ENCODE measurements around the gene TECRL.

TECRL gene

GRCh38 chr4:64409300-64409699 is at the start of gene TECRL:
Gene TECRL (minus strand): TSS chr4:64409450. CDS start chr4:64409351, 99 bp downstream.
- DNase-seq: no peak

- DNase-seq: no peak
These were observed 23.4 kb upstream of the TECRL start for GRCh38 chr4:64432674-64433073.

GRCh38 chr4:64430933-64431332 is 21.7 kb upstream of the TECRL start:
- DNase-seq: no peak

GRCh38 chr4:64417974-64418373 is 8.7 kb upstream of the TECRL start:
- no peak for DNase-seq

GRCh38 chr4:64407000-64407399 is 2.2 kb downstream of the TECRL start:
- DNase-seq: no peak

- no peak for DNase-seq
These were observed 3.5 kb downstream of the TECRL start for GRCh38 chr4:64405761-64406160.

GRCh38 chr4:64402684-64403083 is 6.6 kb downstream of the TECRL start:
- no peak for DNase-seq

- DNase-seq: no peak
These were observed 9.7 kb downstream of the TECRL start for GRCh38 chr4:64399313-64400109.

GRCh38 chr4:64394469-64394868 is 14.8 kb downstream of the TECRL start:
- DNase-seq: no peak

GRCh38 chr4:64388252-64388651 is 21.0 kb downstream of the TECRL start:
- DNase-seq: no peak

GRCh38 chr4:64385220-64385619 is 24.0 kb downstream of the TECRL start:
- DNase-seq: no peak

GRCh38 chr4:64384237-64385203 is 24.7 kb downstream of the TECRL start:
- DNase-seq: no peak

- DNase-seq: no peak
These were observed 40.5 kb downstream of the TECRL start for GRCh38 chr4:64368741-64369140.

- DNase-seq: no peak
These were observed 47.9 kb downstream of the TECRL start for GRCh38 chr4:64361399-64361740.

- DNase-seq: no peak
These were observed 48.4 kb downstream of the TECRL start for GRCh38 chr4:64360664-64361398.

- DNase-seq: no peak
These were observed 49.8 kb downstream of the TECRL start for GRCh38 chr4:64359489-64359888.

- DNase-seq: no peak
These were observed 55.3 kb downstream of the TECRL start for GRCh38 chr4:64353904-64354303.

- no peak for DNase-seq
These were observed 67.5 kb downstream of the TECRL start for GRCh38 chr4:64341711-64342110.

- DNase-seq: no peak
These were observed 68.8 kb downstream of the TECRL start for GRCh38 chr4:64340218-64341110.

- DNase-seq: no peak
These were observed 74.3 kb downstream of the TECRL start for GRCh38 chr4:64334964-64335363.

GRCh38 chr4:64330143-64330542 is 79.1 kb downstream of the TECRL start:
- no peak for DNase-seq

- no peak for DNase-seq
These were observed 82.0 kb downstream of the TECRL start for GRCh38 chr4:64327237-64327636.
